GM18907 (cell line): ENCODE results near the gene GRIA1.
"Not testable (repeated sequence)": the region's sequence is repeated elsewhere in the genome, so short reads cannot be mapped to it uniquely, and the experiment has no call there.

Source experiments
- ATAC-seq: cut with Tn5 transposase; IDR thresholded peaks from one replicate; pipeline ENCODE4 v1.9.1; 2021; ENCODE audit warnings: mild to moderate bottlenecking, moderate library complexity; ENCODE audit not compliant: unreplicated experiment

The GRIA1 gene

GRCh38 chr5:153711755-153712154 is 221.3 kb downstream of the GRIA1 start:
- ATAC-seq: no peak

GRCh38 chr5:153712946-153713345 is 222.5 kb downstream of the GRIA1 start:
- ATAC-seq: no peak

- ATAC-seq: no peak
Measured at GRCh38 chr5:153713943-153714342, 223.5 kb downstream of the GRIA1 start.

GRCh38 chr5:153714798-153715197 is 224.3 kb downstream of the GRIA1 start:
- no peak for ATAC-seq

GRCh38 chr5:153717287-153717686 is 226.8 kb downstream of the GRIA1 start:
- no peak for ATAC-seq

- no peak for ATAC-seq
Measured at GRCh38 chr5:153718713-153719112, 228.2 kb downstream of the GRIA1 start.

- no peak for ATAC-seq
Measured at GRCh38 chr5:153719324-153719723, 228.9 kb downstream of the GRIA1 start.

GRCh38 chr5:153723022-153723610 is 232.6 kb downstream of the GRIA1 start:
- not testable (repeated sequence) for ATAC-seq

GRCh38 chr5:153742060-153742459 is 251.6 kb downstream of the GRIA1 start:
- ATAC-seq: no peak

GRCh38 chr5:153744751-153745150 is 254.3 kb downstream of the GRIA1 start:
- ATAC-seq: no peak

- no peak for ATAC-seq
Measured at GRCh38 chr5:153745778-153746395, 255.4 kb downstream of the GRIA1 start.

GRCh38 chr5:153746440-153746839 is 256.0 kb downstream of the GRIA1 start:
- no peak for ATAC-seq

- no peak for ATAC-seq
Measured at GRCh38 chr5:153748823-153749222, 258.4 kb downstream of the GRIA1 start.

- ATAC-seq: no peak
Measured at GRCh38 chr5:153749960-153750359, 259.5 kb downstream of the GRIA1 start.

- ATAC-seq: no peak
Measured at GRCh38 chr5:153751251-153751650, 260.8 kb downstream of the GRIA1 start.

- no peak for ATAC-seq
Measured at GRCh38 chr5:153752890-153753289, 262.4 kb downstream of the GRIA1 start.

- ATAC-seq: no peak
Measured at GRCh38 chr5:153753645-153754432, 263.4 kb downstream of the GRIA1 start.

- ATAC-seq: no peak
Measured at GRCh38 chr5:153755913-153756500, 265.5 kb downstream of the GRIA1 start.

GRCh38 chr5:153756540-153756939 is 266.1 kb downstream of the GRIA1 start:
- ATAC-seq: no peak

GRCh38 chr5:153765987-153766386 is 275.5 kb downstream of the GRIA1 start:
- ATAC-seq: no peak
